Measurements from ENCODE around the gene CYP4A22.
"Not testable (repeated sequence)": the region's sequence is repeated elsewhere in the genome, so short reads cannot be mapped to it uniquely, and the experiment has no call there.

The CYP4A22 gene, protein sequence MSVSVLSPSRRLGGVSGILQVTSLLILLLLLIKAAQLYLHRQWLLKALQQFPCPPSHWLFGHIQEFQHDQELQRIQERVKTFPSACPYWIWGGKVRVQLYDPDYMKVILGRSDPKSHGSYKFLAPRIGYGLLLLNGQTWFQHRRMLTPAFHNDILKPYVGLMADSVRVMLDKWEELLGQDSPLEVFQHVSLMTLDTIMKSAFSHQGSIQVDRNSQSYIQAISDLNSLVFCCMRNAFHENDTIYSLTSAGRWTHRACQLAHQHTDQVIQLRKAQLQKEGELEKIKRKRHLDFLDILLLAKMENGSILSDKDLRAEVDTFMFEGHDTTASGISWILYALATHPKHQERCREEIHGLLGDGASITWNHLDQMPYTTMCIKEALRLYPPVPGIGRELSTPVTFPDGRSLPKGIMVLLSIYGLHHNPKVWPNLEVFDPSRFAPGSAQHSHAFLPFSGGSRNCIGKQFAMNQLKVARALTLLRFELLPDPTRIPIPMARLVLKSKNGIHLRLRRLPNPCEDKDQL

DNA sequence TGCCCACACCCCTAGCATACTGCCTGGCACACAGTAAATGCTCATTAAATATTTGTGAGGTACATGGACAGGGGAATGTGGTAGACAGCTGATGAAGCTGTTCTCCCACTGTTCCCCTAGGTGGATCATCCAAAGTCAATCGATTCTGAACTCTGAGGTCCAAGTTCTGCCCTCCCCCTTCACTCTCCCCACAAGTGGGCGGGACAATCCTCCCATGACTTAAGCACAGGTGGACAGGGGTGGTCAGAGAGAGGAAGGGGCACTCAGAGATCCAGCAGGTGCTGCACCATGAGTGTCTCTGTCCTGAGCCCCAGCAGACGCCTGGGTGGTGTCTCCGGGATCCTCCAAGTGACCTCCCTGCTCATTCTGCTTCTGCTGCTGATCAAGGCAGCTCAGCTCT lies at the start of gene CYP4A22:
Gene CYP4A22 (plus strand): TSS at position 244 of the 400 bp plus-strand sequence. CDS start 45 bp downstream, at position 289.
- no peak for DNase-seq (ENCODE audit: low spot score)

DNA sequence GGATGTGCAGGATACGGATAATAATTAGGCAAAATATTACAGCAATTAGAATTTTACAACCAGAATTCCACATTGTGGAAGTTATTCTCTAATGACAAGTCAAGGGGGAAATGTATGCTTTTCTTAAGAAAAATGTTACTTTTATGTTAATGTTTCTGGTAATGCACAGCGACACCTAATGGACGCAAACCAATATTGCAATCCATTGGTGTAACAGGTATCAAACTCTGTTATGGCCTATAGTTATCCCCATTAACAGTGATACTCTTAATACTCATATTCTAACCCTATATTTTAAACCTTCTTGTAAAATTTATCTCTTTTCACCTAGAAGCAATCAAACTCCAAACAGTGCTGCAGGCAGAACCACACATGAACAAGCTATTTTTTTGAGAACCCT lies 47.9 kb upstream of the CYP4A22 start:
- peak; percentile 32 for DNase-seq (ENCODE audit: low spot score)

DNA sequence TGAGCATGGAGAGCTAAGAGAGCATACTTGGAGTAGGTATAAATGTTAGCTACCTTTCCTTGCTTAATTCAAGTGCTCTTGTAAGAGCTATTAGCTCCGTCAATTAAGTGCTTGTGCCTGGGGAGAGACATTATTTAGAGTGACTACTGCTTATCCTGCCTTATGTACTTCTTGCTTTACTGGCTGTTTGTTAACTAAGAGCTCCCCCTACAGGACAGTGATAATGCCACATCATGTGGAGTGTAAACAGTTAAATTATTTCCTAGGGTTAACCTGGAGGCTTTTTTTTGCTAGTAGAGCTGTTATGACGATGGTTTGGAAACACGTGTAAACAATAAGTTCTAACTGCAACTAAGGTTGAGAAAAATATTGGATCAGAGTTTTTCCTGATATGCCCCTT lies 45.8 kb upstream of the CYP4A22 start:
- DNase-seq (ENCODE audit: low spot score) = not testable (repeated sequence)

DNA sequence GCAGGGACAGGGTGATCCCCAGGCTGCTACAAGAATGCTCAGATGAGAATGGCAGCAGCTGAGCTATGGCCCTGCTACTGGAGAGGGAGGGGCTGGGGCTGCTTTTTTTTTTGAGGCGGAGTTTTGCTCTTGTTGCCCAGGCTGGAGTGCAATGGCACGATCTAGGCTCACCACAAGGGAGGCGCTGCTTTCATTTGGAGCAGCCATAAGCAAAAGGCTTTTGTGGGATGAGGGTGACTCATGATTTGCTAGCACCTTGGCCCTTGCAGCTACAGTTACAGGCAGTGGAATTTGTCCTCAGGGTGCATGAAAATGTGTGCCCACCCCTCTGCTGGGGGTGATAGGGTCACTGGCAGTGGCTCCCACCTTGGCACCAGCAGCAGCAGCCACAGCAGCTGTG lies 32.4 kb upstream of the CYP4A22 start:
- DNase-seq (ENCODE audit: low spot score) = no peak

DNA sequence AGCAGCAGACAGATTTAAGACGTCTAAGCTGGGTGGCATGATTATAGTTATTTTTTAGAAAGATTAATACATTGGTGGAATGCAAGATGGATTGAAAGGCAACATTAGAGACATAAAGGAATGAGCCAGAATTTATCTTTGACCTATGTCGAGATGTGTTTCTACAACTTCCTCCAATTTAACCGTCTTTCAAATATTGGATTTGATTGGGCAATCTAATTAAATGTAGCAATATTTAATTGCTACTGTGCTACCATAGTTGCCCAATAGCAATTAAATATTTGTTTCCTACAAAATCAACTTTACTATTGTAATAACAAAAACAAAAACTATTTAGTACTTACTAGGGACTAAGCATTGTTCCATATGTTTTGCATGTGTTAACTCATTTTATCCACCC lies 30.4 kb upstream of the CYP4A22 start:
- DNase-seq (ENCODE audit: low spot score) = no peak

DNA sequence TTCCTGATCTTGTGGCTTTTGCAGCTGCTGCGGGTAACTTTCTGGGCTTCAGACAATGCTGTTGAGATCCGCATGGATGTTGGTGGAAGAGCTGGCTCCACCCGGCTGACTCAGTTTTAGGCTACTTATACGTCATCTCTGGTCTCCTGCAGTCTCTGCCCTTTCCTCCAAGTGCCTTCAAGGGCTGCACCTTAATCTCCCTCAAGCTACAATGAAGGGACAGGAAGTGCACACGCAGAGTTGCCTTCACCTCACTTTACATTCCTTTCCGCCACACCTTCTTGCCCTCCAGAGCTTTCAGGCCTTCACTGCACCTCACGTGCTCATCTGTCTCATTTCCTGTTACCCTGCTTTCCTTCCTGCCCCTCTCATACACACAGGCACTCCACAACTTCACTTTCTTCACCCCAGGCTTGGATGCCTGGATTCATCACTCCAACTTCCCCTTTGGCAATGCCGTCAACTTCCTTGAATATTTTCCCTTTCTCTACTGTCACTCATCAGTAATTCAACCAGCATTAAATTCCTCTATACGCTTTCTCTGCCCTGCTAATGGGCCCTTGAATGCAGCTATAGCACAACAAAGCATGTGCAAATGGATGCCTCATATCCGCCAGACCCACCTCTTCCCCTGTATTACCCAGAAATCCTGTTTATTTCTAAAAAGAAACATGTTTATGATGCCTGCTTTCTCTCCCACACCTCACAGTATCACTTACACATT lies 29.2 kb upstream of the CYP4A22 start:
- not testable (repeated sequence) for DNase-seq (ENCODE audit: low spot score)

DNA sequence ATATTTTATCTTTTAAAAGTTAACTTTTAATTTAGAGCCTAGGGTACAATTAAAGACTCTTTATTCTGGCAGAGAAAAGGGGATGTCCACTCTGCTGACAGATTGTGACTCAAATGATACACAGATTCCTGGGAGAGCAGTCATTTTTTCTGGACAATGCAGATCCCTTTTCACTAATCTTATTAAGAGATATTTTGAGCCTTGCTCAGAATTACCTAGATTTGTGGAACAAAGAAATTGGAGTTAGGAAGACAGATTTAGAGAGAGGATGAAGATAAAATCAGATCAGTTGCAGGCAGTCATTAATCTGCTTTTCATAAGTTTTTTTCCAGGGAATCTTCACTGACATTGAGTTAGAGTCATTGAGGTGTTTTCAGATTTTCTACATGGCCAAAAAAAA lies 27.8 kb upstream of the CYP4A22 start:
- not testable (repeated sequence) for DNase-seq (ENCODE audit: low spot score)

DNA sequence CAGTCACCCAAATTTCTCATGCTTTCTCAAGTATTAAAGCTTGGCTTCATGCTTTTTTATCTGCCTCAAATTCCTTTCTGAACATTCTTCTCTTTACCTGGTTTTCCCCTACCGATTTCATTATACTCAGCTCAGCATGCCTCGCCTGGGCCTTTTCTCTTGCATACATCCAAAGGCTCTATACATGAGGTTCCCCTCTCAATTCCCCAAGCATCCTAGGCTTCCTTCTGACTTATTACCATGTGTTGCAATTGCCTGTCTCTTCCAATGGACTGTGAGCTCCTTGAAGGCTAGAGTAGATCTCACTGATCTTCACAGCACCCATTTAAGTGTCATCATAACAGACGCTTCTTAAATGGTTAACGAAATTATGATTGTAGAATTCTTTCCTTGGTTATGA lies 24.1 kb upstream of the CYP4A22 start:
- DNase-seq (ENCODE audit: low spot score) = no peak

DNA sequence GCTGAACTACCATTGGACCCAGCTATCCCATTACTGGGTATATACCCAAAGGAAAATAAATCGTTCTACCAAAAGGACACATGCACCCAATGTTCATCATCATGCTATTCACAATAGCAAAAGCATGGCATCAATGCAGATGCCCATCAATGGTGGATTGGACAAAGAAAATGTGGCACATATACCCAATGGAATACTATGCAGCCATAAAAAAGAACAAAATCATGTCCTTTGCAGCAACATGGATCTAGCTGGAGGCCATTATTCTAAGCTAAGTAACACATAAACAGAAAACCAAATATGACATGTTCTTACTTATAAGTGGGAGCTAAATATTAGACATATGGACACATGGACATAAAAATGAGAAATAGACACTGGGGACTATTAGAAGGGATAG lies 16.2 kb upstream of the CYP4A22 start:
- not testable (repeated sequence) for DNase-seq (ENCODE audit: low spot score)

DNA sequence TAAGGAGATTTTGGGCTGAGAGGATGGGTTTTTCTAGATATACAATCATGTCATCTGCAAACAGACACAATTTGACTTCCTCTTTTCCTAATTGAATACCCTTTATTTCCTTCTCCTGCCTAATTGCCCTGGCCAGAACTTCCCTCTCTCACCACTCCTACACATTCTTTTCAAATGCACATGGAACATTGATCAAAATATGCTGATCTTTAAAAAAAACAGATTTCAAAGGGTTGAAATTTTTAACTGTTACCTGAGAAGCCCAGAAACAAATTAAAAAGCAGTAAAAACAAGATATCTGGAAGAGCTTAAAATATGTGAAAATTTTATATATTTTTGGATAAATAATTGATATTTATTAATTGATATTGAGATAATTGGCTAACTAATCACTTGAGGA lies 12.4 kb upstream of the CYP4A22 start:
- not testable (repeated sequence) for DNase-seq (ENCODE audit: low spot score)

DNA sequence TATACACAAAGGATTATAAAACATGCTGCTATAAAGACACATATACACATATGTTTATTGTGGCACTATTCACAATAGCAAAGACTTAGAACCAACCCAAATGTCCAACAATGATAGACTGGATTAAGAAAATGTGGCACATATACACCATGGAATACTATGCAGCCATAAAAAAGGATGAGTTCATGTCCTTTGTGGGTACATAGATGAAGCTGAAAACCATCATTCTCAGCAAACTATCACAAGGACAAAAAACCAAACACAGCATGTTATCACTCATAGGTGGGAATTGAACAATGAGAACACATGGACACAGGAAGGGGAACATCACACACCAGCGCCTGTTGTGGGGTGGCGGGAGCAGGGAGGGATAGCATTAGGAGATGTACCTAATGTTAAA lies 10.2 kb upstream of the CYP4A22 start:
- DNase-seq (ENCODE audit: low spot score) = not testable (repeated sequence)

DNA sequence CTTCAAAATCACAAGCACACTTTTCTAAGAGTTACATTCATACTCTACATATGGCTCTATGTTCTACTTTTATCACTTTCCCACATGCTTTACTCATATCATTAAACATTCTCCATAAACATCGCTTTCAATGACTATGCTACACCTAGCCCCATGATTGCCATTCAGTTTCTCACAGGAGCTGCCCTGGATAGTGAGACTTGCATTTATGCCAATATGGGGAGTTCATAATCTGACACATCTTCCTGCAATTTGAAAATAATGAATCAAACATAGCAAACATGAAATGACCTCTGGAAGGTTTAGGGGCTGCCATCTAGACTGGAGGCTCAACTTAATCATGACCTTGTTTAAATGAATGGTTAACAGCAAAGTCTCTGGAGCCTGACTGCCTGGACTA lies 9.0 kb upstream of the CYP4A22 start:
- DNase-seq (ENCODE audit: low spot score) = no peak

DNA sequence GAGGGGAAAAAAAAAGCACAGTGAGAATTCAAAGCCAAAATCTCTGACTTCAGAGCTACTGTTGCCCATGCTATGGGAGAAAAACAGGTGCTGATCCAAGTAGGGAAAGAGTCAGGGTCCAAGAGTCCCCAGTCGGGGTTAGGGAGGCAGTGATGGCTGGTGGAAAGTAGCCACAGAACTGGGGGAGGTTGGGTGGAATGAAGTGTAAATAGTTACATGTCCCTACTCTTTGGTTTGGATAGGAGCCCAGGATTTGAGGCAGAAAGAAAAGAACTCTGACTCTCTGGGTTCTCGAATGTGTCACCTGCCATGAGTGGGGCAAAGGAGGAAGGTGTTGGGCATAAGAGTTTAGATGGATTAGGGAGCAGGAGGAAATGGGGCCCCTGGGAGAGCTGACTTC lies 8.4 kb upstream of the CYP4A22 start:
- DNase-seq (ENCODE audit: low spot score) = not testable (repeated sequence)

DNA sequence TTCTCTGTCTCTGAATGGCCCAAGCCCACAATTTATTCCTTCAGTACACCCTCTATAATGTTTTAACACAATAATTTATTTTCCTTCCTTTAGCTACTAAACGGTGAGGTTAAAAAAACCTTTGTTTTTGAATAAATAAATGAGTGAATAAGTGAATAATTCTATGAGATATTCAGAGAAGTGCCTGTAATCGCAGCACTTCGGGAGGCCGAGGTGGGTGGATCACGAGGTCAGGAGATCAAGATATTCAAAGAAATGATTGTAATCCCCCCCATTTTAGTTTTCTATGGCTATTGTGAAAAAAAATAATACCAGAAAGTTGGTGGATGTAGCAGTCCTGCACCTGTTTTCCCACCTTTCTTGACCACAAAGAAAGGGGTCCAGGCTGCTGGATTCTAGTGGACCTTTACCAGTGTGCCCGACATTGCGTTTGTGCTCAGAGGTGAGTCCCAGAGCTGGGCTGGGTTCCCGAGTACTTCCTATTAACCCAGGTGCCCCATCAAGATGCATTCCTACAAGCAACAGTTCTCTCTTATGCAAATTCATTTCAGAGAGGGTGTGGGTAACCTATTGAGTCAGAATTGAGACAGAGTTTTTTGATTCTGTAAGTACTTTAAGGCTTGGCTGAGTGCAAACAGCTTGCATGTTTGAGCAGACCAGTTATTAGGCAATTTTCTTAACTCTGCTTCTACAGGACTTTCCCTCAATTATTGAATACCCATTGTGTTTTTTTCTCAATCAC lies 7.6 kb upstream of the CYP4A22 start:
- not testable (repeated sequence) for DNase-seq (ENCODE audit: low spot score)

DNA sequence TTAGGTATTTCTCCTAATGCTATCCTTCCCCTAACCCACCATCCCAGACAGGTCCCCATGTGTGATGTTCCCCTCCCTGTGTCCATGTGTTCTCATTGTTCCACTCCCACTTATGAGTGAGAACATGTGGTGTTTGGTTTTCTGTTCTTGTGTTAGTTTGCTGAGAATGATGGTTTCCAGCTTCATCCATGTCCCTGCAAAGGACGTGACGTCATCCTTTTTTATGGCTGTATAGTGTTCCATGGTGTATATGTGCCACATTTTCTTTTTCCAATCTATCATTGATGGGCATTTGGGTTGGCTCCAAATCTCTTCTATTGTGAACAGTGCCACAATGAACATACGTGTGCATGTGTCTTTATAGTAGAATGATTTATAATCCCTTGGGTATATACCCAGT lies 4.6 kb upstream of the CYP4A22 start:
- DNase-seq (ENCODE audit: low spot score) = not testable (repeated sequence)

DNA sequence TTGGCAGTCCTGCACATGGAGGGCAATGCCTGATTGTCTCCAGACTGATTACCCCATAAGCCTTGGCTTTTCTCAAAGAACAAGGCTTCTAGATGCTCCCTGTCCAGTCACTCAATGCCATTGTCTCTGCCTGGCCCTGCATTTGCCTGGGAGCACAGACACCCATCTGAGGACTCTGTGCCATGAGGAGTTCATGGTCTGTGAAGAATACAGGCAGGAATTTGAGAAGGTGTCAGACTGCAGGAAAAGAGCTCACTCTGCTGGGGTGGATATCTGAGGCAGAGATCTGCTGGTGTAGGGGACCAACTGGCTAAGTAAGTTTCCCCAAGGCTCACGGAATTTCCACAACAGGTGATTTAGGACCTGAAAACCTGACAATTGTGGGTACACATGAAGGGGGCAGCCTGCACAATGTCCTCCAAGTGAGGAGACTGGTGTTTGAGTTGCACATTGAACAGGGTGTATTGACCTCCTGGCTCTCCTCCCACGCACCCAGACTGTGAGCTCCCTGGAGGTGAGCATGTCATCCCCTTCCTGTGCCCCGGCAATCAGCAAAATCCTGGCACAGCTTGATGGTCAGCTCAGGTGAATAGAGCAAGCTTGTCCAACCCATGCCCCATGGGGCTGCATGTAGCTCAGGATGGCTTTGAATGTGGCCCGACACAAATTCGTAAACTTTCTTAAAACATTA lies 829 bp downstream of the CYP4A22 start:
- no peak for DNase-seq (ENCODE audit: low spot score)

DNA sequence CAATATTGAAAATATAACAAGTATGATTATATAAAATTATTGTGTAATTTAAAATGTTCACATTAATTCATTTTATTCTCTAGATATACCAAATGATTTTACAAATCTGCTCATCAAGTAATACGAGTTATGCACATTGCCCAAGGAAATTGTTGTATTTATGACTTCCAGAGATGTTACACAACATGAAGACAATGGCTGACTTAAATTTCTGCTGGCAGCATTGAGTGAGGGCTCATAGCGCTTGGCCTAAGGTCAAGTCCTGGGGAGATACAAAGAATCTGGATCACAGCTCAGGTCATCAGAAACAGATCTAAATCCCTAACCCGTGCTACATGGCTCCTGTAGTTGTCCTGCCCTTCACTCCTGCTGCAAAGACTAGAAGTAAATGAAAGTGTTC lies 3.1 kb downstream of the CYP4A22 start:
- not testable (repeated sequence) for DNase-seq (ENCODE audit: low spot score)

DNA sequence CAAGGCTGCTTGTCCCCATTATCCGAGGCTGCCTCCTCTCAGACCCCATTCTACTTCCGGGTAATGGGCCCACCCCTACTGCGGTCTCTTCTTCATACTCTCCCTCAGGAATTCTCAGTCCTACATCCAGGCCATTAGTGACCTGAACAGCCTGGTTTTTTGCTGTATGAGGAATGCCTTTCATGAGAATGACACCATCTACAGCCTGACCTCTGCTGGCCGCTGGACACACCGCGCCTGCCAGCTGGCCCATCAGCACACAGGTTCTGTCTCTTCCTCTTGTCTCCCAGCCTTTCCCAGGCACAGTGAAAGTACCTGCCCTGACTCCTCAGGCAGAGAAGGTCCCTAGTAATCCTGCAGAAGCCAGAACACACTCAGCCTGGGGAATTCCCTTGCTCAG lies 6.4 kb downstream of the CYP4A22 start:
- DNase-seq (ENCODE audit: low spot score) = not testable (repeated sequence)

DNA sequence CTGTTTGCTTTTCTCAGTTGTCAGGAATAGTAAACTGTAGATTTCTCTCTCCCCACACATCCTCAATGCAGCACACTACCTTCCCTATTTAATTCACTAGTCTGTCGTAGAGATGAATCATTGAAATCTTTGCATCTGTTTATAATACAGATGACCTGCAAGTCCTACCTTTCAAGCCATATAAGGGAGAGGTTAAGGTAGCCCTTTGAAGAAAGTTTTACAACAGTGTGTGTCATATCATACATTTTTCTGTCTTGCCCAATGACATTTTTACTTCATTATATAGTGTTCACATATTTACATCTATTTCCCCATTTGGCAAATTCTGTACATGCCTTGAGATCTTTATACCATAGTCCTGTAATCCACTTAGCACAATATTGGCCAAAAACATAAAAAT lies 9.3 kb downstream of the CYP4A22 start:
- DNase-seq (ENCODE audit: low spot score) = not testable (repeated sequence)

DNA sequence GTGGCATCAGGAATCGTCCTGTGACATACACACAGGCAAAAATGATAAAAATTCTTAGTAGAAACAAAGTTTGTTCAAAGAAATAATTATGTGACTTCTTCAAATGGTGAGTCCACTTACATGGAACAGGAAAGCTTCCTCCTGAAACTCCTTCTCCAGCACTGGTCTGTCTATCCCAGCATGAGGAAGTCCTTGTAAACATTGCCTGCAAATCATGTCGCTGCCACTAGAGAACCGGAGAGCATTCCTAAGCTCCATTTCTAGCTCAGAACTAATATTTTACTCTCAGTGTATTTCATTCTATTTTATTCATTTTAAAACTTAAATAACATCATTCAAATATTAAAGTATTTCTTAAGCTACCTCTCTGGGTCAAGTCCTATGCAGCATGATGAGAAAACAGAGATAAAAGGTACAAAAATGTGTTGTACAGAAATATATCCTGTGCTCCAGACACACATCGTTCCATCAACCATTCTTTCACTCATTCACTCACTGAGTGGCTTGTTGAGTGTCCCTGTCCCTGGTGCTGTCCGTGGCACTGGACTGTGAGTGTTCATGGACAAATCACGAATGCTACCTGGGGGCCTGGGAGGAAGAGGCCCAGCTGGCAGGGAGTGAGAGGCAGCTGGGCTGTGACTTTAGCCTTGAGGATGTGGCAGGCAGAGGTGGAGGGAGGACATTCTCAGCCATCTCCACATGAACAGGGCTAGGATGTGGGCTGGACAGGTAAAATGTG lies 10.0 kb downstream of the CYP4A22 start:
- no peak for DNase-seq (ENCODE audit: low spot score)

DNA sequence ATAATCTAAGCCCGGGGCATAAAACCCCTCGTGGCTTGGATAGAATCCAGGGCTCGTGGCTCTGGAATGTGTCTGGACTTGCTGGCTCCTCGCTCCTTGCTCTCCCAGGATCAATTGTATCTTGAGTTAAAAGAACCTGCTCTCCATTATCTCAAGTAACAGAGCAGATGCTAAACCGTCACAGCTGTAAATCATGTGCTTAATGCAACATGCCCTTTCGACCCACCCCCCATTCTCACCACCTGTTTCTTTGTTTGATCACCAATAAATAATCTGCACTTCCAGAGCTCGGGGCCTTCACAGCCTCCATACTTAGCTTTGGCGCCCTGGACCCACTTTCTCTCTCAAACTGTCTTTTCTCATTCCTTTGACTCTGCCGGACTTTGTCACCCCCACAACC lies 11.9 kb downstream of the CYP4A22 start:
- not testable (repeated sequence) for DNase-seq (ENCODE audit: low spot score)
